ENCODE measurements around the gene RUNX3.

GRCh38 chr1:24868016-24868875, 61.8 kb downstream of the RUNX3 start:
- TF ChIP-seq POLR2A (IDR thresholded peaks at IDR 0.05) (no peak), CTCF (IDR thresholded peaks at IDR 0.05) (no peak)

Data from uterus (tissue), 2 donors.